HG03108 (cell line): ENCODE results near the gene STING1.
"Not testable (repeated sequence)": the region's sequence is repeated elsewhere in the genome, so short reads cannot be mapped to it uniquely, and the experiment has no call there.

ENCODE experiments used
- ATAC-seq: cut with Tn5 transposase; IDR thresholded peaks from one replicate; pipeline ENCODE4 v1.9.1; 2021; ENCODE audit warnings: moderate library complexity; ENCODE audit not compliant: unreplicated experiment

The STING1 gene

GRCh38 chr5:139440416-139440815, 42.1 kb downstream of the STING1 start:
- not testable (repeated sequence) for ATAC-seq

- peak; percentile 82 for ATAC-seq
These were observed 43.3 kb downstream of the STING1 start, which contains the start of gene DNAJC18 for GRCh38 chr5:139439013-139439903. Gene DNAJC18 (minus strand): TSS chr5:139439525. CDS start chr5:139439445, 80 bp downstream.

- ATAC-seq = no peak
These were observed 43.9 kb downstream of the STING1 start for GRCh38 chr5:139438707-139439012.

- ATAC-seq = no peak
These were observed 46.9 kb downstream of the STING1 start for GRCh38 chr5:139435676-139436075.

GRCh38 chr5:139431706-139432105, 50.9 kb downstream of the STING1 start:
- ATAC-seq = no peak

- no peak for ATAC-seq
These were observed 52.5 kb downstream of the STING1 start for GRCh38 chr5:139430015-139430414.

- ATAC-seq = no peak
These were observed 56.2 kb downstream of the STING1 start for GRCh38 chr5:139426203-139426885.
